Heart right ventricle (tissue), 16 donors: Measurements from ENCODE around the gene IRX3. TPM values are rescaled to one million over a fixed set of nuclear protein-coding genes. Genes with fewer than 3 reads are reported as not detected.

Experiments used
- ATAC-seq, 8 donors: fragments of 200-7000 bp; cut with Tn5 transposase; one replicate each; pipeline ENCODE4 v1.9.1; 2020; ENCODE audit warnings: mild to moderate bottlenecking in 8 of 8, moderate library complexity in 8 of 8, moderate number of reproducible peaks in 1 of 8
- DNase-seq, 2 donors: peaks; one replicate each; pipeline ENCODE4 v3.0.0-alpha.2; 2020
- H3K27ac ChIP-seq, 10 donors: fragments of 200-600 bp; sonication (generic) in 2 of 10; one replicate each; pipeline versions ENCODE4 v1.5.0 to v1.8.0; 2020 to 2022; ENCODE audit warnings: mild to moderate bottlenecking in 3 of 10
- H3K27me3 ChIP-seq, 7 donors: fragments of 200-600 bp; one replicate each; pipeline ENCODE4 v1.8.0; 2021 to 2022; ENCODE audit warnings: mild to moderate bottlenecking in 2 of 7
- H3K36me3 ChIP-seq, 9 donors: fragments of 200-600 bp; sonication (generic) in 1 of 9; one replicate each; pipeline versions ENCODE4 v1.5.0 to v1.8.0; 2020 to 2022; ENCODE audit warnings: mild to moderate bottlenecking in 2 of 9
- H3K4me1 ChIP-seq, 9 donors: fragments of 200-600 bp; sonication (generic) in 1 of 9; one replicate each; pipeline versions ENCODE4 v1.5.0 to v1.8.0; 2020 to 2022; ENCODE audit warnings: mild to moderate bottlenecking in 4 of 9
- H3K4me3 ChIP-seq, 10 donors: fragments of 200-600 bp; sonication (generic) in 2 of 10; one replicate each; pipeline versions ENCODE4 v1.5.0 to v1.8.0; 2020 to 2022; ENCODE audit warnings: mild to moderate bottlenecking in 7 of 10, moderate library complexity in 2 of 10
- H3K9me3 ChIP-seq, 11 donors: fragments of 200-600 bp in 10 of 11; sonication (generic) in 2 of 11; one replicate each; pipeline versions ENCODE4 v1.5.0 to v1.8.0; 2013 to 2022; ENCODE audit warnings: mild to moderate bottlenecking in 2 of 11, control low read depth in 1 of 11, moderate library complexity in 1 of 11
- CTCF ChIP-seq, 9 donors: fragments of 200-600 bp; sonication (generic) in 2 of 9; IDR thresholded peaks; one replicate each; pipeline versions ENCODE4 v1.5.0 to v1.8.0; 2021 to 2022; ENCODE audit warnings: antibody characterized with exemption in 9 of 9, mild to moderate bottlenecking in 5 of 9, moderate library complexity in 1 of 9
- WGBS, 2 donors: extraction: QIAGEN DNeasy Blood & Tissue Kit; methylation state at CpG; one replicate each; pipeline ENCODE4 v1.1.7; 2013; ENCODE audit warnings: inconsistent platforms in 1 of 2; 5-methylcytosine and 5-hydroxymethylcytosine counted together
- intact Hi-C, 10 donors: fragments of 100-400 bp; cut with DNase I; formaldehyde crosslinking; loops; one replicate each; pipeline versions ENCODE4 v1.11.1 to v1.14.2; 2022
- polyA plus RNA-seq, 2 donors: library from polyadenylated mRNA; stranded (reverse); fragments of 200-250 nt; gene quantifications; one replicate each; pipeline ENCODE4 v1.2.3, GENCODE V29; 2013
- total RNA-seq, 10 donors: library from RNA; stranded (reverse); fragmentation: NEBNext Ultra II Directional in 3 of 10; extraction: Animal tissue kit (Norgen Biotek cat#: 25700) in 3 of 10; gene quantifications; one replicate each; pipeline versions ENCODE4 v1.2.1 to v1.2.4, GENCODE V29; 2021 to 2023
- donor health status: Arrhythmogenic right ventricular cardiomyopathy.
- donor health status: ischemic (EF 13 %, LVEDD 7.1; RV severe dilation, severe dysfunction).
- donor health status: healthy with polysubstance abuse.
- donor health status: DM: no; HTN: yes; CAD: no.
- donor health status: DM: no; HTN: no; CAD: no.
- donor health status: ischemic (EF 25% LVEDD 6.9; RV normal size, moderate dysfunction).
- donor health status: ischemic (EF 25% LVEDD 5.7; RV mildly dilated, moderate dysfunction).
- donor health status: healthy.
- donor health status: DM: yes; HTN: yes; CAD: no.
- donor health status: Ischemic cardiomyopathy.
- donor health status: ischemic (EF 35%, LVEDD 5.7; RV mildly dilated, moderate dysfunction).
- donor health status: nonischemic (EF 11% LVEDD 7.7; RV severe dilation, severe dysfunction).
- donor health status: DM: yes; HTN: yes; CAD: no.
- donor health status: PGD.
- donor health status: ischemic (EF 29% LVEDD 5.4; RV normal size, mild dysfunction).
- donor health status: nonischemic (EF 23%, LVEDD 6.1; RV moderate dilation, normal function).

The IRX3 gene
- total and polyA plus RNA-seq, 12 donors, result 24.7 to 85.7 (median 65.1) TPM

- ATAC-seq (no peak), DNase-seq (no peak)
- WGBS, 2 donors, result 46 to 48% methylated on average over 37 of the region's 37 CpGs
- H3K27ac ChIP-seq, result peak overlapping the region in 9 of 10 donors; percentile 27 to 98 (median 94)
- intact Hi-C loops, result loop anchor here (1.0 to 10.0 kb wide), 22 partner anchors 88 to 1082 kb away; partner anchors contain the start of gene IRX5 (in 1 of the 10)
- peaks cover 0 to 44% (median 23%) of the 10 kb centered on the region in 9 donors for H3K4me1 ChIP-seq
- H3K9me3 ChIP-seq, result no peaks in the 10 kb centered on the region
- peaks cover 0 to 7% (median 0%) of the 10 kb centered on the region in 9 donors for H3K36me3 ChIP-seq
- H3K27me3 ChIP-seq, result peaks cover 0 to 89% (median 24%) of the 10 kb centered on the region in 7 donors
- no peak for TF ChIP-seq CTCF (IDR thresholded peaks at IDR 0.05)
- peak overlapping the region in 9 of 10 donors; percentile 61 to 93 (median 76) for H3K4me3 ChIP-seq
Observed at GRCh38 chr16:54282928-54283724, 3.5 kb downstream of the IRX3 start.

GRCh38 chr16:54282202-54282927 lies 4.2 kb downstream of the IRX3 start:
- Histone ChIP-seq H3K27me3 (peaks cover 0 to 82% (median 22%) of the 10 kb centered on the region in 7 donors), H3K27ac (peak overlapping the region in 8 of 10 donors; percentile 9 to 98 (median 94)), H3K4me3 (peak overlapping the region in 7 of 10 donors; percentile 61 to 93 (median 78)), H3K36me3 (peaks cover 0 to 7% (median 0%) of the 10 kb centered on the region in 9 donors), H3K4me1 (peaks cover 0 to 38% (median 18%) of the 10 kb centered on the region in 9 donors), H3K9me3 (no peaks in the 10 kb centered on the region)
- TF ChIP-seq CTCF (IDR thresholded peaks at IDR 0.05), result peak; percentile 54 to 85 (median 75)
- WGBS, 2 donors, result 12 to 13% methylated on average over 42 of the region's 42 CpGs
- DNase-seq, result peak; percentile 55 to 76
- intact Hi-C loops, result loop anchor here (1.0 to 10.0 kb wide), 21 partner anchors 88 to 1082 kb away; partner anchors contain the start of gene IRX5 (in 1 of the 10)
- ATAC-seq, result peak; percentile 20 to 59 (median 36)

- Histone ChIP-seq H3K27ac (peak overlapping the region in 5 of 10 donors; percentile 38 to 98 (median 94)), H3K4me3 (peak overlapping the region in 3 of 10 donors; percentile 69 to 82 (median 78)), H3K27me3 (peaks cover 0 to 75% (median 19%) of the 10 kb centered on the region in 7 donors), H3K36me3 (peaks cover 0 to 7% (median 0%) of the 10 kb centered on the region in 9 donors), H3K9me3 (no peaks in the 10 kb centered on the region), H3K4me1 (peaks cover 0 to 33% (median 14%) of the 10 kb centered on the region in 9 donors)
- 44 to 47% methylated on average over 53 of the region's 53 CpGs for WGBS, 2 donors
- ATAC-seq (peak in 1 of 8 donors; percentile 10), DNase-seq (no peak)
- intact Hi-C loops, result loop anchor here (1.0 to 10.0 kb wide), 21 partner anchors 87 to 1083 kb away; partner anchors contain the start of gene IRX5 (in 1 of the 10)
- TF ChIP-seq CTCF (IDR thresholded peaks at IDR 0.05), result no peak
Observed at GRCh38 chr16:54281535-54282201, 4.9 kb downstream of the IRX3 start.
